Renal cortex interstitium (tissue), 11 donors: Measurements from ENCODE around the gene LARGE1. TPM values are rescaled to one million over a fixed set of nuclear protein-coding genes. Genes with fewer than 3 reads are reported as not detected.

Experiments used
- DNase-seq, 11 donors: peaks; one replicate each; pipeline ENCODE4 v3.0.0-alpha.2; 2013; ENCODE audit warnings: low read depth in 9 of 11, low spot score in 4 of 11; ENCODE audit errors: extremely low read depth in 1 of 11
- polyA plus RNA-seq, 3 donors: library from polyadenylated mRNA; unstranded; fragments of 120-200 nt; gene quantifications; one replicate each; pipeline ENCODE4 v1.2.1, GENCODE V29; 2013; ENCODE audit not compliant: insufficient read length in 3 of 3

LARGE1 gene
- polyA plus RNA-seq, 3 donors: 24.6 to 27.8 (median 27.1) TPM

DNA sequence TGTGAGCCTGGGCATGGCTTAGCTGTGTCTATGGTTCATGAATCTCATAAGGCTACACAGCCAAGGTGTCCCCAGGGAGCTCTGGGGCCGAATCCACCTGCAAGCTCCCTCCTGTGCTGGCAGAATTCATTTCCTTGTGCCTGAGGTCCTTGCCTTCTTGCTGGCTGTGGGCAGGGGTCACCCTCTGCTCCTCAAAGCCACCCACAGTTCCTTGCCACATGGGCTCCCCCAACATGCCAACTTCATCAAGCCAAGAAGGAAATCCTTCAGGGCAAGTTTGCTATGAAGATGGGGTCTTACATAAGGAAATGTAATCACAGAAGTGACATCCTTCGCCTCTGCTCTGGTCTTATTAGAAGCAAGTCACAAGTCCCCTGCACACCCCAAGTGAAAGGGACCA is 24.8 kb downstream of the LARGE1 start:
- no peak for DNase-seq

DNA sequence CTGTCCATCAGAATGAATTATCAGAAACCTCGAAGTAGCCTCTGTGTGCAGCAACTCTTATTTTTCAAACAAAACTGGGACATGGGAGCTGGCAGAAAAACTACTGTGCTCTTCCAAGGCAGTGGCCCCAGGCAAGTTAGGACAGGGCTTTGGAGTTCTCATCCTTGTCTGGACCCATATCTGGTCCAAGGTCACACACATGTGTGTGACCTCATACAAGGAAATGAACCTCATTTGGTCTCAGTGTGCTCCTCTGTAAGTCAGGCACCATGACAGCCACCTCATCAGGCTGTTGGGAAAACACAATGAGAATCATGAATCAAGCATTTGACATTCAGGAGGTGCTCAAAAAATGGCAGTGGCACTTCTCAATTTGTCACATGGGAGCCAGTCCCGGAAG is 25.8 kb downstream of the LARGE1 start:
- DNase-seq: no peak

DNA sequence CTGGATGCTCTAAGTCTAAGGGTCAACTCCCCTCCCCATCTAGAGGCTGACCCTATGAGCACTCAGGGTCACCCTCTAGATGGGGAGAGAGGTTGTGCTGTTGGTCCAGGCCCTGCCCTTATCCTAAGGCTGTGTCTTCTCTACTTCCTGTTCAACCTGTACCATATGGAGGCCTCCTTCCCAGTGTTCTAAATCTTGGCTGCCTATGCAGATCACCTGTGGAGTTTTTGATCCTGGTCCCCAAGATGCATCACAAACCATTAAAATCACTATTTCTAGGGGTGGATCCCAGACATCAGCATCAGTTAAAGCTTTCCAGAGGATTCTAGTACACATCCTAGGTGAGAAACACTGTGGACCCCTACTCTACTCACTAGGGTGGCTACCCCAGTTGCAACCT is 26.2 kb downstream of the LARGE1 start:
- no peak for DNase-seq

DNA sequence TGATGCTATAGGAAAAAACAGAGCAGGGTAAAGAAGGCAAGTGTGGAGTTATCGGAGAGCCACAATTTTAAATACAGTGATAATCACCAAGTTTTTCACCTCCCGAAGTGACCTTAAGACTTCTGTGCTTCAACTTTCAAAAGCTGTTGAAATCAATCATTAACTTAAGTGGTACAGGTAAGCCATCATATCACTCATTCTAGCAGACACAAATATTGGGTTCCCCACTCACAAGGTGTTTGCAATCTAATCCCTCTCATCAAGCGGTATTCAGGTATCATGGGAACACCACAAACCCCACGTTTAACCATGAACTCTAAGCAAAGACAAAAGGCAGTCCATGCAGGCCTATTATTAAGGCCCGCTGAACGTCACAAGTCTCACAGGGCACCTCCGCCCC is 26.8 kb downstream of the LARGE1 start:
- no peak for DNase-seq

DNA sequence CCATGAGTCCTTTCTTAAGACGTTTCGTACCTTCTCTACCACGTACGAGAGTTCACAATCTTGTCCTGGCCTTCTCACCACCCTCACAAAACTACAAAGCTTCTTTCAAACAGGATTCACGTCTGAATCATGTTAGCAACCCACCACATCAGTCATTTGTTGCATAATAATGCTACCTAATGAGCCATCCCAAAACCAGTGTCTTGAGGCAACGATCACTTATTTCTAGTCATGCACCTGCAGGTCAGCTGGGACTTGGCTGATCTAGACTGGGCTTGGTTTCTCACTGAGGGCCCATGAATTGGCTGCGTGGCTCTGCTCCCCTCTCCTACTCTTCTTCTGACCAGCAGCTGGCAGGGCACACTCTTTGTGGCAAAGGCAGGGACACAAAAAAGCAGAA is 28.3 kb downstream of the LARGE1 start:
- DNase-seq: no peak

DNA sequence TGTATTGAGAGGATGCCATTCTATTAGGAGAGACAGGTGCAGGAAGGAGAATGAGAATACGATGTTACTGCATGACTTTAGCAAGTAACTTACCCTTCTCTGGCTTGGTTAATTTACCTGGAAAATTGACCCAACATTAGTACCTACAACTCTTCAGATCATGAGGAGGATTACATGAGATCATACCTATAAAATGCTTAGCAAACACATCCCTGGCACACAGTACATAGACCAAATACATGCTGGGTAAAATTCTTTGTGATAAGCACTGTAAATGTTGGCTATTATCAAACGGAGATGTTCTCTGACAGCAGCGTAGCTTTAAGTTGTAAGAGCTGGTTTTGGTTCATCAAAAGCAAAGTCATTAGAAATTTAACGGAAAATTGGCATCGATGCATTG is 28.8 kb downstream of the LARGE1 start:
- no peak for DNase-seq

DNA sequence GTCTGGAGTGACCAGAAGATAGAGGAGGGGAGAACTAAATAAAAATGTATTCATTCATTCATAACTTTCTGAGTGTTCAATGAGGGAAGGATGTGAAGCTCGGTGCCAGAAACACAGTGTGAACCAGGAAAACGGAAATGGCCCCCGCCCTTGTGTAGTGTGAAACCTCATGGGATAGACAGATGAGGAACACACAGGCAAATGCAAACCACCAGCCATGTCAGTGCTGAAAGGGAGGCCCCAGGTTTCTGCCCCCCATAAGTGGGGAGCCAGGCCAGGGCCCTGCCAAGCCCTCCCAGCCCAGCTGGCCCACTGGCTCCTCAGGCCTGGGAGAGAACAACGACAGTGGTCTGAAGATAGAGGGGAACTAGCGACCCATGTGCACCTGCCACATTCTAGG is 30.5 kb downstream of the LARGE1 start:
- DNase-seq: no peak

DNA sequence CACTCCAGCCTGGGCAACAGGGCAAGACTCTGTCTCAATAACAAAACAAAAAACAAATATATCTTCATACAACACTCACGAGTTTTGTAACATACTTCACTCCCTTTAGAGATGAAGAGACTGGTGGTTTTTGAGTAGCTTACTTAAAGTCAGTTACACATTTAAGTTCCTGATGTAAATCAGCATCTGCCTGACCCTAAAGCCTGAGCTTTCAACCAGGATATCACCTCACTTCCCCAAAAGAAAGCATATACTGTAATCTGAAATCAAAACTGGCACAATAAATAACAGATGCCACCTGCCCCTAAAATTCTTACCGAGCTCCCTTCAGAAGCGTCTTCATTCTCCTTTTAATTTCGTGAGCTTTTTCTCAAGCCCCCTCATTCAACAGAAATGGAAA is 31.5 kb downstream of the LARGE1 start:
- DNase-seq: no peak

DNA sequence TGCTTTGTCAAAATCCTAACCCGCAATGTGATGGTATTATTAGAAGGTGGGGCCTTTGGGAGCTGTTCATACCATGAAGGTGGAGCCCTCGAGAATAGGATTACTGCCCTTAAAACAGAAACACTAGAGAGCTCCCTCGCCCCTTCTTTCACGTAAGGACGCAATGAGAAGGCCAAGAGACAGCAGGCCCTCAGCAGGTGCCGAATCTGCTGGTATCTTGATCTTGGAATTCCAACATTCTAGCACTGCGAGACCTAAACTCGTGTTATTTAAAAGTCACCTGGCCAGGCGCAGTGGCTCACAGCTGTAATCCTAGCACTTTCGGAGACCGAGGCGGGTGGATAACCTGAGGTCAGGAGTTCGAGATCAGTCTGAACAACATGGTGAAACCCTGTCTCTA is 33.1 kb downstream of the LARGE1 start:
- no peak for DNase-seq

DNA sequence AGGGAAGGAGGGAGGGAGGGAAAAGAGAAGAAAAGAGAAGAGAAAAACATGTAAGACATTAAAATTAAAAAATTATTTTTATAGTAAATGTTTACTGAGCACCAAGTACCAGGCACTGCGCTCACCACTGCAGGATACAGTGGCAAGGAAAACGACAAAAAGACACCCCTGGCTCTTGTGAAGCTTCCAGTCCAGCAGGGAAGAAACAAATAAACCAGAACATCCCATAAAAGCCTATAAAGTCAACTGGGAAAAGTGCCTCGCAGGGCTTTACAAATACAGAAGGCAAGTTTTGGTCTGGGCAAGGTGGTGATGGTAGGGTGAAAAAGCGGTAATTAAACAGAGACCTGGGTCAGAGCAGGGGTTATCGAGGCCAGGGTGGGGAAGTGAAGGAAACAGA is 33.6 kb downstream of the LARGE1 start:
- no peak for DNase-seq

DNA sequence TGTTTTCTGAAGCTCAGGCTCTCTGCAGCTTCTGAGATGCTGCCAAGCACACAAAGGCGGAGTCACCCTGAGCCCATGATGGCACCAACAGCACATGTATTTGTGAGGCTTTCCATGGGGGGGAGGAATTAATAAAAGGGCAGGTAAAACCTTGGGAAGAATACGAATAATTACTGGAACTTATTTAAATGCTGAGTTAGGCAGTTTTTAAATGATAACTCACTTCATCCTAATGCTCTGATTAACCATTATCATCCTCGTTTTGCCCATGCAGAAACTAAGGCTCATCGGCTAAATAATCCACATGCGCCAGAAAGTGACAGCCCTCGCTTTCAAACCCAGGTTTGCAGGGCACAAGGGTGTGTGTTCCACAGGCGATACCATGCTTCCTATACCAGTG is 35.4 kb downstream of the LARGE1 start:
- no peak for DNase-seq

DNA sequence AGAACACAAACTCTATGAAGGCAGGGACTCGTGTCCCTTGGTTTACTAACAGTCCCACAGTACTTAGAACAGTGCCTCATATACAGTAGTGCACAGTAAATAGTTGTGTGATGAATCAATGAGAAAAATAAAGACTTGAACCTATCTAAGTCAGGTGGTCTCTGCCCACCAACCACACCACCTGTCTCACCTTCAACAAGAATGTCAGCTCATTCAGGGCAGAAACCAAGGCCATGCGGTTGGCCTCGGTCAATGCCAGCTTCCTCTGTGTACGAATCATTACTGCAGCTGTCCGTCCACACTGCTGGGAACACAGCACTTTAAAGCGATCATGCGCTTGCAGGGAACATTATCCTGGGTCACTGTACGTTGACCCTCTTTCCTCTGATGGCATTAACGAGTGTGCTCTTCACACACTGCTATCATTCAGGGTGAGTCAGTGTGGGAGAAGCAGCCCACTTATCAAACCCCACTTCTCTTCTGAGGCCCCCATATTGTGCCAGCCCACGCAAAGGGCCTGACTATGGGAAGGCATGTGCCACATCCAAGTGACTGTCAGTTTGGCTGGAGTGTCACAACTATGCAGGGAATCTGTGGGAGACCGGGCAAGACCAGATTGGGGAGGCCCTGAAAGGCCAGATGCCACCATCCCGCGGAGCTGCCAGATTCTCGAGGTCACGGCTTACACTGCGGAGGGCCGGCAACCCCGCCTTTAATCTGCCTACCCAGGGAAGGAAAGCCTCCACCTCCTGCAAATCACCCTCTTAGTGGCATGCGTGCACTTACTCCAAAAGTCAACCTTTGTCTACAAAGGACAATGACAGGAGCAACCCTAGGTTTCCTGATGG is 36.1 kb downstream of the LARGE1 start:
- DNase-seq: no peak

DNA sequence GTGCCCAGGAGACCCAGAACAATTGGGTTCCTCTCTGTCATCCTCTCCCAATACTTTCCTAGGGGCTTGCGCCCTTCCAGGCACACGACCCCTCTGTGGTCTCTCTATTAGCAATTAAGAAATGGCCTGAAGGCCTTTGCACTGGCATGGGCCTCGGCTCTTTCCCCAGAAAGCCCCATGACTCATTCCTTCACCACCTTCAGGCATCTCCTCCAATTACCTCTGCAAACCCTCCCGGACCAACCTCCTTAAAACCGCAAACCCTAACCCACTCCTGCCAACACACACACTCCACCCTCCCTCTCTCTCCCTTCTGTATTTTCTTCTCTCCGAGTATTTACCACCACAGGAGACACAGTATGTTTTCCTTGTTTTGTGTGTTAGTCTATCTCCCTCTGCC is 36.7 kb downstream of the LARGE1 start:
- DNase-seq: no peak

DNA sequence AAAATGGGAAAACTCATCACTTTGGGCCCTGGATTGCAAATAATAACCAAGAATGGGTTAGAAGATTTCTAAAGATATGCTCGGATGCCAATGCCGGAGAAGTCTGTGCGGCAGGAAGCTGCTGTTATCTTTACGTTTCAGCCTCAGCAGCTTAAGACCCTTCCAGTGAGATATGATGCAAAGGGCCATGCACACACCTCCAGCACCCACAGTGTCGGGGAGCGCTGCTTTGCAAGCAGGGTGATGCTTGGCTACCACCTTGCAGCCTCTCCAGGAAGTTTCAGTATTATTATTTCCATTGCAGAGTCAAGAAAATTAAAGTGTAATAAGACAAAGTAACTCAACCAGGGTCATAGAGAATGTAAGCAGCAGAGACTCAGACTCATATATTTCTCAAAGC is 37.3 kb downstream of the LARGE1 start:
- DNase-seq: no peak

DNA sequence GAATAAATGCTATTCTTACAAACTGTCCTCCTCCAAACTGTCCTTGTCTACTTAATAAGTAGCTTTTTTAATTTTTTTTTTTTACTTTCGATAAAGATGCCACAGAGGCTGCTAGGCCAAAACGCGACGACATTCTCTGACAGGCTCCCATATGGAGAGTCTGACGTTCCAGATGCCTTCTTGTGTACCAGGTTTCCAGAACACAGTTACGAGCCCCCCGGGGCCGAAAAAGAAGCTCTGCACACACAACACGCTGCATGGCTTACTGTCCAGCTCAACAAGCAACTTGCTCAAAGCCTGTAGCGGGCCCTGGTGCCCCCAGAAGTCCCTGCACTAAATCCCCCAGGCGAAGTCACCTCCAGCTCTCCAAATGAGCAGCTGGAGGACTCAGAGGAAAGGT is 39.3 kb downstream of the LARGE1 start:
- DNase-seq: no peak

DNA sequence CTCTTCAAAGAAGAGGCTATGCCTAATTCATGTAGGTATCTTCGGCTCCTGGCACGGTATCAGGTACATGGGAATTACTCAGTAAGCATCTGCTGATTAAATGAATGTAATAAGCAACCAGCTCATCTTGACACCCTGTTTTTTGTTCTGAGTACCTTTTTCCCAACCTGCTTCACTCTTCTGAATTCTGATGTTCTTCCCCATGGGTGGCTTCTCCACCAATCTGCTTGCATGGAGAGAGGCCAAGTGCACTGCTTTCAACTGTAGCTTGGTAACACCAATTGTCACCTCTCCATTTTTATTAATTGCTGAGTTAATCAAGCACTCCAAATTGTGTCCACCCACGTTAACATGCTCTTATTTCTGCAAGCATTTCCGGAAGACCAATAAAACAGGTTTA is 40.5 kb downstream of the LARGE1 start:
- no peak for DNase-seq

DNA sequence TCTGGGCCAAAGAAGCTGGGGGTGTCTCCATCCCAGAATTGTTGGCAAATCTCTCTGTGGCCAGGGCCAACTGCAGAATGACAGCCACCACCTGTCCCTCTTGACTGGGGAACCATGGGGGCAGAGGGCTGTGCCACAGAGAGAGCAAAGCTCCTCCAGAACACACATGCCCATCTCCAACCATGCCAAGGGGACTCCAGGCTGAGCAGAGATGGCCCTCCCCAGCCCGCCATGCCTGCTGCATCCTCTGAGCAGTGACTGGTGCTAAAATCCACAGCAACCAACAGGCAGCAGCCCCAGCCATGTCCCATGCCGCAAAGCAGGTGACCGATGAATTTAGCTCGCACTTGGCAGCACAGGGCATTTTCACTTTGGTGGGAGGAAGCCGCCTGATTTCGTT is 45.0 kb downstream of the LARGE1 start:
- no peak for DNase-seq

DNA sequence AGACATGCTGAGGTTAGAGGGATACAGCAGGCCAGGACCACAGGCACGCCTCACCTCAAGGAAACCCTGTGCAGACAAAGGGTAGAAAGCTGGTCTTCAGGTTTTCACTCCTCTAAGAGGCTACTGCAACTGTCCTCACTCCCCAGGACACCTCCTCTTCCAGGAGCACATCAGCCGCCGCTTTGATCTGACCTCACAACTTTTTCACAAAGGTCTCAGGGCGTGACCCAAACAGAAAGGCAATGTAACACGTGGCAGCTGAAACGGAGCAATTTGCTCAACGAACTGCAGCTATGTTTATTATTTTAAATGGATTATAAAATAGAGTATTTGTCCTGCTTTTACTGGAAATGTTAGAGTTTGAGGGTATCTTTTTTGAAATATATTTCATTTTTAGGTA is 46.1 kb downstream of the LARGE1 start:
- DNase-seq: no peak

DNA sequence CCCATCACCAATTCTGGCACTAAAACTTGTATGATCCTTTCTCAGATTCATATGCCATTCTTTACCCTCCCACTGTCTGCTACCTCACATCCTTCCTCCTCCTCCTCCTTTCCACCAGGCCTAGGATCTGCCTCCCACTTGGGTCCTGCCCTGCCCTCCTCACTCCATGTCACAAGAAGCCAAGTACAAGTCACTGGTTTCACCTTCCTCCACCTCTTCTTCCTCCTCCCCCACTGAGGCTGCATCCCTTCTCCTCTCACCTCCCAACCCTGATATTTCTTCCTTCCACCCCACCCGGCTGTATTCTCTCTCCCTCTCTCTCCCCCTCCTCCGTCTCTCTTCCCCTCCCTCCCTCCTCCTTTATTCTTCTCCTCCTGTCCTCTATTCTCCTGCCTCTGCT is 46.6 kb downstream of the LARGE1 start:
- no peak for DNase-seq

DNA sequence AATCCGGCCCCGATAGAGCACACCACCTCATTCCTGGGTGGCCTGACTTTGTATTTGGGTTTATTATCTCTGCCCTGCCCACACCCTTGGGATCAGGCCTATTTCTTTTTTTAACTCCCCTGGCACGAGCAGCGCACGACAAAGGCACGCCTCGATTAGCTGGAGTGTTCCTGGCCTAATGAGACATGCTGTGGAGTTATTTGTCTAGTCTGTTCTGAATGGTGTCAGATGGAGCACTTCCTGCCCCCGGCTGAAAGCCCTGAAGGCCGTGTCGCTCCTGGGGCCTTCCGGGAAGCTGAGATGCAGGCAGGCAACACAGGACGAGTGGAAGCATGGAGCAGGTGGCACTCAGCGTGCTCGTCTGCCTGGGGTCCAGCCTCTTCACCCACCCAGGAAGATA is 47.1 kb downstream of the LARGE1 start:
- DNase-seq: no peak

DNA sequence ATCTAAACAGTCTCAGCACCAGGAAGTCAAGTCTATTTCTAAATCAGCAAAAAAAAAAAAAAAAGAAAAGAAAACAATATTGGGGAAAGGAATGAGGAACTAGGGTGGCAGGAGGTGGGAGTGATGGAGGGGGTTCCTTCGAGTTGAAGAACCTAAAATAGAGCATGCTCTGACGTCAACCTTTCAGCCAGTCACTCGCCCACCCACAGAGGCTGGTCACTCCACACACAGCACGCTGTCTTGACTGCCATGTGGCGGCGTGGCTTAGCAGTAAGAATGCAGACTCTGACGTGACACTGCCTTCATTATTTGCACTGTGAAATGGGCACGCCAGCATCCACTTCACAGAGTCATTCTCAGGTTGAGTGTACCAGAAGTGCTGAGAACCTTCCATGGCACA is 48.3 kb downstream of the LARGE1 start:
- no peak for DNase-seq
